ENCODE data around the gene TPI1.

The TPI1 gene

DNA sequence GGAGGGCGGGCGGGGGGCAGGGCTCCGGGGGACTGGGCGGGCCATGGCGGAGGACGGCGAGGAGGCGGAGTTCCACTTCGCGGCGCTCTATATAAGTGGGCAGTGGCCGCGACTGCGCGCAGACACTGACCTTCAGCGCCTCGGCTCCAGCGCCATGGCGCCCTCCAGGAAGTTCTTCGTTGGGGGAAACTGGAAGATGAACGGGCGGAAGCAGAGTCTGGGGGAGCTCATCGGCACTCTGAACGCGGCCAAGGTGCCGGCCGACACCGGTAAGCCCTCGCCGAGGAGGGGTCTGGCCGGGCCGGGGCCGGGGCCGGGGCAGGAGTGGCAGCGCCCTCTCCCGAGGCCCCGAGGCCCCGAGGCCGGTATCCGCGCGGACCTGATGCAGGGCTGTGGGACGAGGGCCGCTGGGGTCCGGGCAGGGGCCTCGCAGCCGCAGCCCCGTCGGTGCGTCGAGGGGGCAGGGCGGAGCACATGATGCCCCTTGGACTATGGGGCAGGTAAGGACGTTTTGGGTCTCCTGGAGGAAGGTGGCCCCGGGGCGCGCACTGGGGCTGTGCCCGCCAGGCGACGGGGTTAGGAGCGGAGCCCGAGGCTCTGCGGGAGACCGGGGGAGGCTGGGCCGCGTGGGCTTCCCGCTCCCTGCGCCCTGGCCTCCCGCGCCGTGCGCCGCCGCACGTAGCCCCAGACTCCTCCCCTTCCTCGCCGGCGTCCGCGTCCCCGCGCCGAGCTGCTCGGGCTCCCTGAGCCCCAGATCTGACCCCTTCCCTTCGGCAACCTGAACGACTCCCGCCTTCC, at the start of gene TPI1:
TPI1 (plus strand) TSS at position 119 of the 798 bp plus-strand sequence; CDS start at position 155, 36 bp downstream.
- peak; percentile 47 for DNase-seq

DNA sequence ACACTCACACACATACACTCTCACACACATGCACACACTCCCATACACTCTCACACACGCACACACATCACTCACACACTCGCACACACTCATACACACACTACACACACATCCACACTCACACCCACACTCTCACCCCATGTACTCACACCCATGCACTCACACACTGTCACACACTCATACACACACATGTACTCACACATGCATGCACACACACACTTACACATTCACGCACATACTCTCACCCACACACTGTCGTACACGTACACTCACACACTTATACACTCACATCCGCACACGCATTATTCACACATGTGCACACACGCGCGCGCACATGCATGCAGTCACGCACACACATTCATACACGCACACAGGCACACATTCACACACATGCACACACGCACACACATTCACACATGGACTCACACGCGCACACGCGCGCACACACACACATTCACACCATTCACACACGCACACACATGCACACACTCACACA, 49.6 kb upstream of the TPI1 start:
- no peak for DNase-seq

DNA sequence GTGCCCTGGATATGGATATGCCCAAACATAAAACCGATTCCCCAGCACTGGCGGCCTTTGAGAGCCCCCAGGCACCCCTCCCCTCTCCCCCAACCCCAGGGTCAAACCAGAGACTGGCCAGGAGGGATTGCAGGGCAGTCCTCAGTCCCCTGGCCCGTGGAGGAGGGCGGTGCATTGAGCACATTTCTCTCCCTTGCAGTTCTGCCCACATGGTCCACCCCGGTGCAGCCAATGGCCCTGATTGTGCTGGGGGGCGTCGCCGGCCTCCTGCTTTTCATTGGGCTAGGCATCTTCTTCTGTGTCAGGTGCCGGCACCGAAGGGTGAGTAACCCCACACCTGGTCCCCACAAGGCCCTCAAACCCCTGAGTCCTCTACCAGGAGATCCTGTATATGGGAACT, 49.1 kb upstream of the TPI1 start:
- DNase-seq, result no peak

DNA sequence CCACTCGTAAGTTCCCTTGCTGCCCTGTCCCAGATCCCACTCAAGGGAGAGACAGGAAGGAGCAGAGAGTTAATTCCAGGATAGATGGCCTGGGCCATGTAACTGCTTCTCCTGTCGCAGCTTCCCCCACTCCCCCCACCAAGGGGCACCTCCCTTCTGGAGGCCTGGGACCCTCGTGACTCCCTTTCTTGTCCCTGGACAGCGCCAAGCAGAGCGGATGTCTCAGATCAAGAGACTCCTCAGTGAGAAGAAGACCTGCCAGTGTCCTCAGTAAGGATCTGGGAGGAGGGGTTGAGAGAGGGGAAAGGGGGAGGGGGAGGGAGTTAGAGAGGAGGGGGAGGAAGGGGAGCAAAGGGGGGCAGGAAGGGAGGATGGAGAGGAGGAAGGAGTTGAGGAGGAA, 48.7 kb upstream of the TPI1 start:
- DNase-seq, result no peak

DNA sequence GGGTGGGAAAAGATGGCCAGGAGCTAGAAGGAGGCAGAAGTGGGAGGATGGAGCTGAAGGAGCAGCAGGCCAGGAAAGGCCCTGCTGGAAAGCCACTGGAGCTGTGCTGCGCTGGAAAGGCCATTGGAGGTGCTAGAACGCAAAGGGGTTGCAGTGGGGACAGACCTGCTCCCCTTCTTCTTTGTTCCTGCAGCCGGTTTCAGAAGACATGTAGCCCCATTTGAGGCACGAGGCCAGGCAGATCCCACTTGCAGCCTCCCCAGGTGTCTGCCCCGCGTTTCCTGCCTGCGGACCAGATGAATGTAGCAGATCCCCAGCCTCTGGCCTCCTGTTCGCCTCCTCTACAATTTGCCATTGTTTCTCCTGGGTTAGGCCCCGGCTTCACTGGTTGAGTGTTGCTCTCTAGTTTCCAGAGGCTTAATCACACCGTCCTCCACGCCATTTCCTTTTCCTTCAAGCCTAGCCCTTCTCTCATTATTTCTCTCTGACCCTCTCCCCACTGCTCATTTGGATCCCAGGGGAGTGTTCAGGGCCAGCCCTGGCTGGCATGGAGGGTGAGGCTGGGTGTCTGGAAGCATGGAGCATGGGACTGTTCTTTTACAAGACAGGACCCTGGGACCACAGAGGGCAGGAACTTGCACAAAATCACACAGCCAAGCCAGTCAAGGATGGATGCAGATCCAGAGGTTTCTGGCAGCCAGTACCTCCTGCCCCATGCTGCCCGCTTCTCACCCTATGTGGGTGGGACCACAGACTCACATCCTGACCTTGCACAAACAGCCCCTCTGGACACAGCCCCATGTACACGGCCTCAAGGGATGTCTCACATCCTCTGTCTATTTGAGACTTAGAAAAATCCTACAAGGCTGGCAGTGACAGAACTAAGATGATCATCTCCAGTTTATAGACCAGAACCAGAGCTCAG, 48.0 kb upstream of the TPI1 start:
- no peak for DNase-seq

DNA sequence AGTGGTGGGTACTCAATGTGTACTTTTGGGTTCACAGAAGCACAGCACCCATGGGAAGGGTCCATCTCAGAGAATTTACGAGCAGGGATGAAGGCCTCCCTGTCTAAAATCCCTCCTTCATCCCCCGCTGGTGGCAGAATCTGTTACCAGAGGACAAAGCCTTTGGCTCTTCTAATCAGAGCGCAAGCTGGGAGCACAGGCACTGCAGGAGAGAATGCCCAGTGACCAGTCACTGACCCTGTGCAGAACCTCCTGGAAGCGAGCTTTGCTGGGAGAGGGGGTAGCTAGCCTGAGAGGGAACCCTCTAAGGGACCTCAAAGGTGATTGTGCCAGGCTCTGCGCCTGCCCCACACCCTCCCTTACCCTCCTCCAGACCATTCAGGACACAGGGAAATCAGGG, 47.2 kb upstream of the TPI1 start:
- DNase-seq, result no peak

DNA sequence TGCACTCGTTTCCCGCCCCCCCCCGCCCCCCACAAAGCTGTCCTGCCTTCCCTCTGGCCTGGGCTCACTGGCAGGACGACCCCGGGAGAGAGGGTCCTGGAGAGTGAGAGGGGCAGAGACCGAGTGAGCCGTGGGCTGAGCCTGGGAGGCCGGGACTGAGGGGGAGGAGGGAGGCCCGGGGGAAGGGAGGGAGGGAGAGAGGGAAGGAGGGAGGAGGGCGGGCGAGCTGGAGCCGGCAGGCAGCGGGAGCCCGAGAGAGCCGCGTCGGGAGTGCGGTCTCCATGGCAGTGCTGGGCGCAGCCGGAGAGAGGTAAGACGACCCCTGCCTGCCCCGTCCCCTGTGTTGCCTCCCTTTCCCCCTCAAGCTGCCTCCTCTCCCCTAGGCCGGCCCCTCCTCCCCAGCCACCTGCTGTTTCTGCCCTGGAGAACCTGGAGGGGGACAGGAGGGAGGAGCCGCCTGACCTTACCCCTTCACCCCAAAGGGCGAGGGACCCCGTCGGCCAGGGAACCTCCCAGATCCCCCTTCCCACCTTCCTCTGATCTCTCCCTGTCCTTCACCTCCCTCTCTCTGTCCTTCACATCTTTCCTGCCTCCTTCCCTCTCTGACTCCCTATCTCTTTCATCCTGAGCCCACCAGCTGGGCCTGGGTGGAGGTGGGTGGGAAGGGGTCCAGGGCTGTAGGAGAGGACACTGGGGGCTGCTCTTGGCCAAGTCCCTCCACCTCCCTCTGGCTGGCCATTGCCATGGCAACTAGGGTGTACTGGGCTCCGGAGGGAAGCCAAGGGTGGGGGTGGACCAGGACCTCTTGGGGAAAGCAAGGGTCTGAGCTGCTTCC, 45.5 kb upstream of the TPI1 start, which contains the start of gene GPR162:
GPR162 (plus strand) TSS at position 231 of the 835 bp plus-strand sequence. CDS start 2,078 bp downstream, outside the sequence.
- DNase-seq, result peak; percentile 43

DNA sequence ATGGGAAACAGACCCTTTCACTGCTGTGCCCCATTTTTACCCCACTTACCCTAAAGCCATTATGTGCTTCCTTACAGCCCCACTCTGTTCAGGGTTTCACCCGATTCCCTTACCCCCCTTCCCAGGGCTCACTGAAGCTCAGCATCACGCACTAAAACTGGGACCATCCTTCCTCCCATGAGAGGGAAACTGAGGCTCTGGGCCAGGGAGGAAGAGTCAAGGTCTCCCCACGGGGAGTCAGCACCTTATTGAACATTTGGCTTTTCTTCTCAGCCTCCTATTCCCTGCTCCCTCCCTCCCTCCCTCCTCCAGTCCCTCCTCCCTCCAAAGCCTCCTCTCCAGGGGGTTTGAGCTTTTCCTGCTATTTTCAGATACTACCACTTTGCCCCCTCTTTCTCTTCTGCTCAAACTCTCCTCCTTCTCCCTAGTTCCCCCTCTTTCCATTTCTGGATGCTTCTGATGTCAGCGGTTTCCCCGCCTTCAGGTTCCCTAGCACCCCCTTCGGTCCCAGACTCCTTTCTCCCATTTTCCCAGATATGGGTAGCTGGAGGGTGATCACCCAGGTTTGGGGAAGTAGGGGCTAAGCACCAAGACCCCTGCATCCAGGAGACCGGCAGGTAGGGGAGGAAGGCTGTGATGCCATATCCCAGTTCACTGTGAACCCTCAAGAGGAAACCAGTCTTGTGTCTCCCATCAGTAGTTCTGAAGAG, 44.8 kb upstream of the TPI1 start:
- DNase-seq, result no peak

DNA sequence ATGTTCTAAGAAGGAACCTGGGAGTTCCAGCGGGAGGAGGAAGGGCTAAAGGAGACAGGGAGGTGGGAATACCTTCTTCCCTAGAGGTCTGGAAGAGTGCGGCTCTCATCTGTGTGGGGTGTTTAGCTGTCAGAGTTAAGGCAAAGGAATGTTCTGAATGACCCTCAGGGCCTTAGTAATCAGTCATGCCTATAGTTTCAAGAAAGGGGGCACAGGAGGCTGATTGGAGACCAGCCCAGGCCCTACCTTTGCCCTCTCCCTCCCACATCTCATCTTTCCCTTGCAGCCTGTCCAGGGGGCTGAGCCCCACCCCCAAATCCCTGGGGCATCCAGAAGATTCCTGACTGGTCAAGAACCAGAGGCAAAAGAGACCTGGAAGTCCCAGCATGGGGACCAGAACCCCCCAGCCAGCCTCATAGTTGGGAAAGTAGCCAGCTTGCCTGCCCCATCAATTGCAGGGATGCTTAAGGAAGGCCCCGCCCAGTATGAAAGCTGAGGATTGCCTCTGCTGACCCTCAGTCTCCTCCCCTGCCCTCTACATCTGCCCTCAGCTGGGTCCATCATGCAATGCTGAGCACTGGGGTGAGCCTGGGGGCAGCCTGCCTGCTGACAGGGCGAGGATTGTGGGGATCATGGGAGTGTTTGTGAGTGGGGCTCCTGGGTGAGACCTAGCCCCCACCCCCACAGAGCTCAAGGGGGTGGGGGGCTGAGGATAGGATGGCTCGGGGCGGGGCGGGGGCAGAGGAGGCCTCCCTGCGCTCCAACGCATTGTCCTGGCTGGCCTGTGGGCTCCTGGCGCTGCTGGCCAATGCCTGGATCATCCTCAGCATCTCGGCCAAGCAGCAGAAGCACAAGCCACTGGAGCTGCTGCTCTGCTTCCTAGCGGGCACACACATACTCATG, 43.9 kb upstream of the TPI1 start:
- no peak for DNase-seq

DNA sequence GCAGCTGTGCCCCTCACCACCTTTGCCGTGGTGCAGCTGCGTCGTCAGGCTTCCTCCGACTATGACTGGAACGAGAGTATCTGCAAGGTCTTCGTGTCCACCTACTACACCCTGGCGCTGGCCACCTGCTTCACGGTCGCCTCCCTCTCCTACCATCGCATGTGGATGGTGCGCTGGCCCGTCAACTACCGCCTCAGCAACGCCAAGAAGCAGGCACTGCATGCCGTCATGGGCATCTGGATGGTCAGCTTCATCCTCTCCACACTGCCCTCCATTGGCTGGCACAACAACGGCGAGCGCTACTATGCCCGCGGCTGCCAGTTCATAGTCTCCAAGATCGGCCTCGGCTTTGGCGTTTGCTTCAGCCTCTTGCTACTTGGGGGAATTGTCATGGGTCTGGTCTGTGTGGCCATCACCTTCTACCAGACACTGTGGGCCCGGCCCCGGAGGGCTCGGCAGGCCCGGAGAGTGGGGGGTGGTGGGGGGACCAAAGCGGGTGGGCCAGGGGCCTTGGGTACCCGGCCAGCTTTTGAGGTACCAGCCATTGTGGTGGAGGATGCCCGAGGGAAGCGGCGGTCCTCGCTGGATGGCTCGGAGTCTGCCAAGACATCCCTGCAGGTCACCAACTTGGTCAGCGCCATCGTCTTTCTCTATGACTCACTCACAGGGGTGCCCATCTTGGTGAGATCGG, 43.1 kb upstream of the TPI1 start:
- DNase-seq, result no peak

DNA sequence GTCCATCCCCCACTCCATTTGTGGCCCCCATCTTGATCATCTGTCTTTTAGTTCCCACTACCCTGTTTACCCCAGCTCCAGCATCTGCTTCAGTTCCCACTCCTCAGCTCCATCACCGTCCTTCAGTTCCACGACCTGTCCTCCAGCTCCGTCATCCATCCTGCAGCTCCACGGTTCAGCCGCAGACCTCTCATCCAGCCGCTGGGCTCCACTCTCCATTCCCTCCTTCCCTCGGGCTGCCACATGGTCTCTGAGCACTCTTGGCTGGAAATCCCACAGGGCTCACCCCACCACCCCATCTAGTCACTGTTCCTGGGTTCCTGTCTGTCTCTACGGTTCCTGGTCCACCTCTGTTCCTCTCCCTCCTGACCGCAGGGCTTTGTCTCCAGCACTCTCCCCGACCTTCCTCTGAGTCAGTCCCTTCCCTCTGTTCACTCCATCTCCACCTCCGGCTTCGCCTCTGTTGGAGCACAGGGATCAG, 42.4 kb upstream of the TPI1 start:
- no peak for DNase-seq

DNA sequence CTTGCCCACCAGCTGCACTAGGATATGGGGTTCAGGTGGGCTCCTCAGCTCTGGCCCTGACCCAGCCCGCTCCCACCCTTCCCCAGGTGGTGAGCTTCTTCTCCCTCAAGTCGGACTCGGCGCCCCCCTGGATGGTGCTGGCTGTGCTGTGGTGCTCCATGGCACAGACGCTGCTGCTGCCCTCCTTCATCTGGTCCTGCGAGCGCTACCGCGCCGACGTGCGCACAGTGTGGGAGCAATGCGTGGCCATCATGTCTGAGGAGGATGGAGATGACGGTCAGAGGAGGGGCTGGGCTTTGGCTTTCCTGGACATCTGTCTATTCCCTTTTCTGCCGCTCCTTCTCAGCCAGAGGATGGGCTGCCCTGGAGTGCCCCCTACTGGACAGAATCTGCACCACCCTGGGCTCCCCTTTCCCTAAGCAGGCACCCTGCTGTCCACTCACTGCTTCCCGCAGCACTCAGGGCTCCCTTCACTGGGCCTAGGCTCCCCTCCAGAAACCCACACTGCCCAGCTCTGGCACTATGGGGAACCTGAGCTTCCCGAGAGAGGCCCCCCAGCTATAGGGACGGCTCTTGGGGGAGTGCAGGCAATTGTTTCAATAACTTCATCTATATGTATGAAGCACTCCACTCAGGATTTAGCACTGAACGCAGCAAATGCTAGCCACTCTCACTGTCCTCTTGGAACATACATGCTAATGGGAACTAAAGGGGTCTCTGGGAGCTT, 41.8 kb upstream of the TPI1 start:
- peak; percentile 69 for DNase-seq

DNA sequence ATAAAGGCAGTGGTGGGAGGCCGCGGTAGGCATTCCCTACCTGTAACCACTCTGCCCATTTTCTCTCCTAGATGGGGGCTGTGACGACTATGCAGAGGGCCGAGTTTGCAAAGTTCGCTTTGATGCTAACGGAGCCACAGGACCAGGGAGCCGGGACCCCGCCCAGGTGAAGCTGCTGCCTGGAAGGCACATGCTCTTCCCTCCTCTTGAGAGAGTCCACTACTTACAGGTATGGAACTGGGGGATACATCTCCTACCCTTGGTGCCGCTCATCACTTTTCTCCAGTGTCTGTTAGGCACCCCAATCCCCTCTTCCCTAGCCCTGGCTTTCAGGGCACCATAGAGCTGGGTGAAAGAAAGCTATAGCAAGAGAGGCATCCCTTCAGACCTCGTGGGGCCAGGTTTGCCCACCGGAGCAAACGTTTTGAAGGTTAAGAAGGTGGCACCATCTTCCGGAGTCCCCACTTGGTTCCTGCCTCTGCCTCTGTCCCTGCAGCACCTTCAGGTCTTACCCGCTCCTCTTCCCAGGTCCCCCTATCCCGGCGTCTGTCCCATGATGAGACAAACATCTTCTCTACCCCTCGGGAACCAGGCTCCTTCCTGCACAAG, 41.1 kb upstream of the TPI1 start:
- no peak for DNase-seq

DNA sequence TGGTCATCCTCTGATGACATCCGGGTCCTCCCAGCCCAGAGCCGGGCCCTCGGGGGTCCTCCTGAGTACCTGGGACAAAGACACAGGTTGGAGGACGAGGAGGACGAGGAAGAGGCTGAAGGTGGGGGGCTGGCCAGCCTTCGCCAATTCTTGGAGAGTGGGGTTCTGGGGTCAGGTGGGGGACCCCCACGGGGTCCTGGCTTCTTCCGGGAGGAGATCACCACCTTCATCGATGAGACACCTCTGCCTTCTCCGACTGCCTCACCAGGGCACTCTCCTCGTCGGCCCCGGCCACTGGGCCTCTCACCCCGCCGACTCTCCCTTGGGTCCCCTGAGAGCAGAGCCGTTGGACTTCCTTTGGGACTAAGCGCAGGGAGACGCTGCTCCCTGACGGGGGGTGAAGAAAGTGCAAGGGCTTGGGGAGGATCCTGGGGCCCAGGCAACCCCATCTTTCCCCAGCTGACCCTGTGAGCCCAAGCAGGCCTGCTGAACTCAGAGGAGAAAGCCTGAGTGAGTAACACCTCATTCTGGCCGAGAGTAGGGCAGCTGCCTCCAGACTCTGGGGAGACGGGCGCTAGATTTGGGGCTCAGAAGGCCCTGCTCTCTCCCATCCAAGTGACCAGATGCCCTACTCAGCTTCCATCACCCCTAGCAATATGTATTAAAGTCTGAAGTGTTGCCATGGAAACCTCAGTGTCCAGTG, 40.4 kb upstream of the TPI1 start:
- no peak for DNase-seq

DNA sequence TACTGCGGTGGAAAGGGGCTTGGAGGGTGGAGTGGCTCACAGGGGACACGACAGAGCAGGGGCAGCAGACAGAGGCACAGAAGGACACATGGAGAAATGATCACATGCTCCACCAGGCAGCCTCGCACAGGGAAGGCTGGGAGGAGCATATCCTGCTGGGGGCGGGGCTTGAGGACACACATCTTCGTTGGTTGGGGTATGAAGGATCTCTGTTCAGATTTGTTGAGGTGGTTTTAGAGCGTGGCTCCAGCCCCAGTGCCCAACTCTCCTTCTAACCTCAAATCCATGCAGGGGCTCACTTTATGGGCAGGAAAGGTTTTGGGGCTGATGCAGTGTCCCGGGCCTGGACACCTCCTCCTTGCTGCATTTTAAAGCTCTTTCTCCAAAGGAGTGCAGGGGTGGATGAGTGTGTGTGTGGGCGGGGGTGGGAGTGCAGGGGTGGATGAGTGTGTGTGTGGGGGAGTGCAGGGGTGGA, 39.9 kb upstream of the TPI1 start:
- peak; percentile 38 for DNase-seq

DNA sequence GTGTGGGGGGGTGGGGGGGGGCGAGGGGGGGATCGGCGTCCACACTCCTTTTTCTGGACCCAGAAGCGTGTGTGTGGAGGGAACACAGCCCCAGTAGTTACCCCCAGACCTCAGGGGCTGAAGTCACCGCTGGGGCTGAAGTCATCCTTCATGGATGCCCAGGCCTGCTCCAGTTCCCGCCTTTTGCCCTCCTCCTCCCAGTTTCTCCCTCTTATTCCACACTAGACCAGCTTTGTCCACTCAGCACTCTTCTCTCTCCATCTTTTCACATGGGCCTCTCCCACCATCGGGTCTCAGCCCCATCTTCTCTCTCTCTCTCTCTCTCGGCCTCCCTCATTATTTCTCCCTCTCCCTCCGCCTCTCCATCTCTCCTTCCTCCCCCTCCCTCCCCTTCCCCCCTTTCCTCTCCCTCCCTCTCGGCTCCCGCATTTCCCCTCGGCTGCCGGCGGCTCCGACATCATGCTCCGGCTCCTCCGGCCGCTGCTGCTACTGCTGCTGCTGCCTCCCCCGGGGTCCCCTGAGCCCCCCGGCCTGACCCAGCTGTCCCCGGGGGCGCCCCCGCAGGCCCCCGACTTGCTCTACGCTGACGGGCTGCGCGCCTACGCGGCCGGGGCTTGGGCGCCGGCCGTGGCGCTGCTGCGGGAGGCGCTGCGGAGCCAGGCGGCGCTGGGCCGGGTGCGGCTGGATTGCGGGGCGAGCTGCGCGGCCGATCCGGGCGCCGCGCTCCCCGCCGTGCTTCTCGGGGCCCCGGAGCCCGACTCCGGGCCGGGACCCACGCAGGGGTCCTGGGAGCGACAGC, 39.1 kb upstream of the TPI1 start, which contains the start of gene P3H3:
P3H3 (plus strand) TSS at position 426 of the 799 bp plus-strand sequence; CDS start at position 460, 34 bp downstream.
- DNase-seq, result peak; percentile 23

All from NCI-H510A treated with DMSO at 0.1 percent for 48 hours (cell line).